Thymus (tissue), 14 donors: ENCODE data around the gene CCR1. TPM values are rescaled to one million over a fixed set of nuclear protein-coding genes. Genes with fewer than 3 reads are reported as not detected.

Experiments
- DNase-seq, 9 donors: peaks; one replicate each; pipeline ENCODE4 v3.0.0-alpha.2; 2013; ENCODE audit warnings: low spot score in 9 of 9, low read depth in 6 of 9, missing footprints in 1 of 9
- H3K27ac ChIP-seq, 2 donors: one replicate each; pipeline ENCODE4 v1.5.1; 2013; ENCODE audit warnings: control low read depth in 1 of 2, low read depth in 1 of 2, low read length in 1 of 2, mild to moderate bottlenecking in 1 of 2, moderate library complexity in 1 of 2
- H3K27me3 ChIP-seq, 2 donors: one replicate each; pipeline ENCODE4 v1.5.1; 2013; ENCODE audit warnings: low read length in 1 of 2; ENCODE audit not compliant: control insufficient read depth in 2 of 2, insufficient read depth in 1 of 2
- H3K36me3 ChIP-seq, 2 donors: one replicate each; pipeline ENCODE4 v1.5.1; 2013; ENCODE audit warnings: low read length in 1 of 2, mild to moderate bottlenecking in 1 of 2, moderate library complexity in 1 of 2; ENCODE audit not compliant: control insufficient read depth in 2 of 2, insufficient read depth in 2 of 2
- H3K4me1 ChIP-seq, 2 donors: one replicate each; pipeline ENCODE4 v1.5.1; 2013; ENCODE audit warnings: low read length in 2 of 2; ENCODE audit not compliant: control insufficient read depth in 2 of 2, insufficient read depth in 2 of 2
- H3K4me3 ChIP-seq, 2 donors: one replicate each; pipeline ENCODE4 v1.5.1; 2013; ENCODE audit warnings: low read length in 2 of 2, control low read depth in 1 of 2, mild to moderate bottlenecking in 1 of 2
- H3K9me3 ChIP-seq, 2 donors: one replicate each; pipeline ENCODE4 v1.5.1; 2013; ENCODE audit warnings: low read length in 1 of 2, mild to moderate bottlenecking in 1 of 2; ENCODE audit not compliant: control insufficient read depth in 2 of 2, insufficient read depth in 1 of 2
- WGBS: extraction: QIAGEN DNeasy Blood & Tissue Kit; methylation state at CpG from one replicate; pipeline ENCODE4 v1.1.7; 2013; 5-methylcytosine and 5-hydroxymethylcytosine counted together
- long read RNA-seq, 10 donors: transcript quantifications; one replicate each; lab custom pipeline, GENCODE V29; 2026
- polyA plus RNA-seq: library from polyadenylated mRNA; stranded (reverse); fragments of 200-250 nt; gene quantifications from one replicate; pipeline ENCODE4 v1.2.3, GENCODE V29; 2013
- total RNA-seq: library from RNA; stranded (reverse); fragments of 120-200 nt; gene quantifications from one replicate; pipeline ENCODE4 v1.2.4, GENCODE V29; 2013
- donor health status: healthy.

Gene CCR1
- total RNA-seq (7.0 TPM), polyA plus RNA-seq (14.5 TPM)
- long read RNA-seq, donor 1, partial matches to known transcripts = 0 of 1 reads
- long read RNA-seq, donor 1, other reads (novel, unspliced or antisense) = 0 of 1 reads
- long read RNA-seq, donor 2, partial matches to known transcripts = 0 of 2 reads
- long read RNA-seq, donor 2, other reads (novel, unspliced or antisense) = 0 of 2 reads
- long read RNA-seq, donor 3, partial matches to known transcripts = 0 of 2 reads
- long read RNA-seq, donor 3, other reads (novel, unspliced or antisense) = 0 of 2 reads
- long read RNA-seq, donor 4, partial matches to known transcripts = 0 of 1 reads
- long read RNA-seq, donor 4, other reads (novel, unspliced or antisense) = 0 of 1 reads
- long read RNA-seq, donor 5, partial matches to known transcripts = 0 of 3 reads
- long read RNA-seq, donor 5, other reads (novel, unspliced or antisense) = 0 of 3 reads
- long read RNA-seq, donor 6, partial matches to known transcripts = 0 of 1 reads
- long read RNA-seq, donor 6, other reads (novel, unspliced or antisense) = 0 of 1 reads
- long read RNA-seq, donor 7, partial matches to known transcripts = 5 of 8 reads
- long read RNA-seq, donor 7, other reads (novel, unspliced or antisense) = 0 of 8 reads
- long read RNA-seq, donor 8, partial matches to known transcripts = 0 of 2 reads
- long read RNA-seq, donor 8, other reads (novel, unspliced or antisense) = 0 of 2 reads
- long read RNA-seq, donor 9, partial matches to known transcripts = 0 of 2 reads
- long read RNA-seq, donor 9, other reads (novel, unspliced or antisense) = 0 of 2 reads
- long read RNA-seq, donor 10, partial matches to known transcripts = 0 of 4 reads
- long read RNA-seq, donor 10, other reads (novel, unspliced or antisense) = 0 of 4 reads

DNA sequence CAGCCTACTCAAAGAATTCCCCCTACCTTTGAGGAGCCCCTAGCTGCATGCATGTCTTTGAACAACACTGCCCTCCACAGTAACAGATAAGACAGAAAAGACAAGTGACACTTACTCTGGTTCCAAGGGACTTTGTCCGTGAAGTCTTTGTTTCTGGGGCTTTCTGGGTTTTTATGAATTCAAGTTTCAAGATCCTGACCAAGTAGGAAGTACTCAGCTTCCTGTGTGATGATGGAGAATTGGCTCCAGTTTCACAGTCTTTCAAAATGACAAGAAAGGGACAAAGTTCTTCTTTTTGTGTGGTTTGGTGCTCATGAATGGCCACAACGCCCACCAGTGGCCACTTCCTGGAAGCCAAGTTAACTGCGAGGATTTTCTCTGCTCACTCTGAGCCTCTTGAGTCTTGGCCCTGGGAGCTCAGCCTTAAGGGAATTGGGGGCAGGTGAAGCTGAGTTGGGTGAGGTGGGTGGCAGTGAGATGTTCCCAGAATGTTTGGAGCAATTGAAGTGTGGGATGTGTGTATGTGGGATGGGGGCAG is at the start of gene CCR1:
TSS of gene CCR1 (minus strand) at position 147 of the 538 bp plus-strand sequence. CDS start 4,000 bp downstream, outside the sequence.
- DNase-seq = peak in 2 of 9 donors; percentile 34 to 70
- 10% methylated on average over 3 of the region's 3 CpGs for WGBS
- Histone ChIP-seq H3K27ac (peak within 1 kb of the TSS in 1 of 2 donors; percentile 14), H3K27me3 (no peaks in the 10 kb centered on the region), H3K36me3 (no peaks in the 10 kb centered on the region), H3K4me3 (peak within 1 kb of the TSS in 1 of 2 donors; percentile 14), H3K9me3 (peaks cover 0 to 6% of the 10 kb centered on the region in 2 donors), H3K4me1 (peaks cover 10 to 75% of the 10 kb centered on the region in 2 donors)

DNA sequence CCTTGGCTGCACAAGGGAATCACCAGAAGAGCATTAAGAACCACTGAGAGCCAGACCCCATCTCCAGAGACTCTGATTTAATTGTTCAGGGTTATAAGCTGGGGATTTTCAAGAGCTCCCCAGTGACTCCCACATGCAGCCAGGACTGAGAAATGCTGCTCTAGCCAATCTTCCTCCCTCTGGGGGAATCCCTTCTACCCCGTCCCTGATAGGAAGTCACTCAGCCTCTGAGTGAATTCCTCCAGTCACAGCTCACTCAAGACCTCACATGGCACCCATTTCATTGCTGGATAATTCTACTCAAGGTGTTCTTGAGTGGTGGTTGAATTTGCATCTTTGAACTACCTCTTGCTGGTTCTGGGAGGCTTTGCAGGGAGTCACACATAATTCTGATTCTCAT is 44.9 kb upstream of the CCR1 start:
- 79% methylated on average over 1 of the region's 1 CpG for WGBS

GRCh38 chr3:46245146-46245545 is 37.0 kb upstream of the CCR1 start:
- no peak for DNase-seq
- Histone ChIP-seq H3K4me1 (peaks cover 0 to 8% of the 10 kb centered on the region in 2 donors), H3K27ac (no peak overlapping the region), H3K36me3 (no peaks in the 10 kb centered on the region), H3K9me3 (no peaks in the 10 kb centered on the region), H3K27me3 (no peaks in the 10 kb centered on the region), H3K4me3 (no peak overlapping the region)
- WGBS = 92% methylated on average over 3 of the region's 3 CpGs

More for the DNA sequence above, 44.9 kb upstream of the CCR1 start:
- Histone ChIP-seq H3K27ac (no peak overlapping the region), H3K4me1 (no peaks in the 10 kb centered on the region), H3K9me3 (no peaks in the 10 kb centered on the region), H3K27me3 (no peaks in the 10 kb centered on the region), H3K4me3 (no peak overlapping the region), H3K36me3 (no peaks in the 10 kb centered on the region)
- DNase-seq = no peak

- Histone ChIP-seq H3K4me1 (peaks cover 0 to 13% of the 10 kb centered on the region in 2 donors), H3K4me3 (no peak overlapping the region), H3K27ac (no peak overlapping the region), H3K27me3 (no peaks in the 10 kb centered on the region), H3K36me3 (no peaks in the 10 kb centered on the region), H3K9me3 (no peaks in the 10 kb centered on the region)
- no peak for DNase-seq
- WGBS = 95% methylated on average over 2 of the region's 2 CpGs
These were observed 35.4 kb upstream of the CCR1 start for GRCh38 chr3:46243560-46243959.

- DNase-seq = peak in 2 of 9 donors; percentile 2 to 22
- no peaks in the 10 kb centered on the region for H3K27me3 ChIP-seq
- WGBS = 72% methylated on average over 4 of the region's 4 CpGs
- H3K36me3 ChIP-seq = no peaks in the 10 kb centered on the region
- H3K27ac ChIP-seq = no peak within 1 kb of the TSS
- no peaks in the 10 kb centered on the region for H3K9me3 ChIP-seq
- peaks cover 0 to 13% of the 10 kb centered on the region in 2 donors for H3K4me1 ChIP-seq
- no peak within 1 kb of the TSS for H3K4me3 ChIP-seq
These were observed 34.0 kb upstream of the CCR1 start, which contains the start of gene CCR3 for GRCh38 chr3:46242120-46242519. Gene CCR3, plus strand, starts transcription at chr3:46242460. Its CDS starts 22,699 bp downstream, at chr3:46265159.

- no peak for DNase-seq
- no peaks in the 10 kb centered on the region for H3K27me3 ChIP-seq
- H3K36me3 ChIP-seq = no peaks in the 10 kb centered on the region
- peaks cover 0 to 20% of the 10 kb centered on the region in 2 donors for H3K4me1 ChIP-seq
- no peak overlapping the region for H3K27ac ChIP-seq
- WGBS = 95% methylated on average over 2 of the region's 2 CpGs
- no peaks in the 10 kb centered on the region for H3K9me3 ChIP-seq
- no peak overlapping the region for H3K4me3 ChIP-seq
These were observed 31.8 kb upstream of the CCR1 start for GRCh38 chr3:46239952-46240351.

- WGBS = 94% methylated on average over 3 of the region's 3 CpGs
- peaks cover 0 to 22% of the 10 kb centered on the region in 2 donors for H3K4me1 ChIP-seq
- H3K4me3 ChIP-seq = no peak overlapping the region
- no peaks in the 10 kb centered on the region for H3K9me3 ChIP-seq
- no peak overlapping the region for H3K27ac ChIP-seq
- H3K27me3 ChIP-seq = no peaks in the 10 kb centered on the region
- no peaks in the 10 kb centered on the region for H3K36me3 ChIP-seq
- no peak for DNase-seq
These were observed 31.3 kb upstream of the CCR1 start for GRCh38 chr3:46239301-46239938.

DNA sequence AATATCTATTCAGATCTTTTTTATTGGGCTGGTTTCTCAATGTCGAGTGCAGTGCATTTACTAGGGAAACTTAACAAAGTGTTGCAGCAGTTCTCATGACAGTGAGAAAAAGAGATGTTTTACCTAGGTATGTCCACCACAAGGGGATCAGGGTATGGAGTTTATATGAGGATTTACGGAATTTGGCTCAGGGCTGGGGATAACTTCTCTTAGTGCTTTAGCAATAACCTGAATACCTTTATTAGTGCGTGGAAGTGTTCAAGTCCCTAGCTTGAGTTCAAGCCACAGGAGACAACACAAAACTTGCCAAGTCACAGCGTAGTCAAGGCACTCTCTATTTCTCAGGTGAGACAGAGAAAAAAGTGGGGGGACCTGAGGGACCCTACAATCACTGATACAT is 30.3 kb upstream of the CCR1 start:
- Histone ChIP-seq H3K4me1 (peaks cover 0 to 22% of the 10 kb centered on the region in 2 donors), H3K27me3 (no peaks in the 10 kb centered on the region), H3K9me3 (no peaks in the 10 kb centered on the region), H3K27ac (no peak overlapping the region), H3K4me3 (no peak overlapping the region), H3K36me3 (no peaks in the 10 kb centered on the region)
- DNase-seq = no peak
- WGBS = 94% methylated on average over 4 of the region's 4 CpGs
